GM12891 (cell line): ENCODE measurements around the gene RYR2.

Experiments
- DNase-seq: peaks from one replicate; pipeline ENCODE4 v3.0.0; 2011; ENCODE audit warnings: low spot score; ENCODE audit not compliant: insufficient read length
- FAIRE-seq: peaks from 2 replicates; lab custom pipeline; 2011; peaks lifted over from hg19 to GRCh38; lab: Jason Lieb, UNC
- PAX5 ChIP-seq: IDR thresholded peaks from 2 replicates; pipeline ENCODE4 v1.6.1; 2011; ENCODE audit warnings: low read length, moderate library complexity, mild to moderate bottlenecking; ENCODE audit not compliant: insufficient read depth, severe bottlenecking
- POLR2A ChIP-seq: IDR thresholded peaks from 2 replicates; pipeline ENCODE4 v1.6.1; 2011; ENCODE audit warnings: low read depth, low read length, control low read depth
- POLR2AphosphoS5 ChIP-seq: IDR thresholded peaks from 2 replicates; pipeline ENCODE4 v1.6.1; 2011; ENCODE audit warnings: low read depth, low read length, control low read depth
- POU2F2 ChIP-seq: IDR thresholded peaks from 2 replicates; pipeline ENCODE4 v1.6.1; 2011; ENCODE audit warnings: low read depth, mild to moderate bottlenecking, control low read depth, low read length, moderate library complexity
- SPI1 ChIP-seq: IDR thresholded peaks from 2 replicates; pipeline ENCODE4 v1.6.1; 2011; ENCODE audit warnings: low read depth, low read length, control low read depth
- TAF1 ChIP-seq: IDR thresholded peaks from 2 replicates; pipeline ENCODE4 v1.6.1; 2011; ENCODE audit warnings: low read depth, low read length, control low read depth

Gene RYR2

DNA sequence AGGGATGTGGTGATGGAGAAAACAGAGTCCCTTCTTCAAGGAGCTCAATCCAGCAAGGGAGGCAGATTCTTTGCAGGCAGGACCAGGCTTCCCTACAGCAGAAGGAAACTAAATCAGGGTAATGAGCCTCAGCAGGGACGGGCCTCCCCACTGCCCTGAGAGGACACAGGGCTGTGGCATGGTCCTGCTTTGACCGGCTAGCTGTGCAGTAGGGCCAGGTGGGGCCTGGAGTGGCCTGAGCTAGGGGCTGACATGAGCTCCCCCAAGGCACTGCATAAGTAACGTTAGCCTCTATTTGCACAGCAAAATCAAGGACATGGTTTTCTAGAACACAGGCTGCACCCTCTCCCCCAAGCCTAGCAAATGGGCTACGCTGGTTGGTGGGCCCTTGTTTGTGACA, 162.9 kb downstream of the RYR2 start:
- TF ChIP-seq POU2F2 = no peak
- no peak for TF ChIP-seq PAX5
- no peak for TF ChIP-seq TAF1
- no peak for TF ChIP-seq SPI1
- TF ChIP-seq POLR2AphosphoS5 = no peak
- no peak for TF ChIP-seq POLR2A
- FAIRE-seq (no peak), DNase-seq (no peak)

DNA sequence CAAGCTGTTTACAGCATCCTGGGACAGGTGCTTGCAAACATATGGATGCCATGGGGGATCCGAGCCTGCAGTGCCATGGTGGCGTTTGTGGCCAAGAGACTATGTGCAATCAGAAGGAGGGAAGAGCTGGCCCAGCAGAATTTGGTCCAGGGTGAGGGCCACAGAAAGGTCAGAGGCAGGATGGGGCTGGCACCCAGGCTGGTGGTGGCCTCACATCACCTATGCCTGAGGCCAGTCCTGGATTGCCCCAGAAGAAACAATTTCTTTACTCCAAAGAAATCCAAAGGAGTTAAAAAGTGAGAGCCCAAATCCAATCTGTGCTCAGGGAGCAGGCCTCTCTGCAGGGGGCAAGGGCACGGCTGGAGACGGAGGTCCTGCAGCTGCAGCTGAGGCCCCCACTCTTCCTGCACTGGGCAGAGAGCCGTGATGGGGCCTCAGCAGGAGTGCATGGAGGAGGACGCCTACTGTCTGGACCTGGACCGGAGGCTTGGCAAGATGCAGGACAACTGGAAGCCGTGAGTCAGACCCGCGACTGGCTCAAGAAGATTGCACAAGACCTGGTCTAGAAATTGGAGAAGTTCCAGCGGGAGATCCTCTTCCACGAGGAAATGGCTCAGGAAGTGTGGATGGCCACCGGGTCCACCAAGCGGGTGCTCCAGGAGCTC, 163.5 kb downstream of the RYR2 start:
- FAIRE-seq (no peak), DNase-seq (no peak)

DNA sequence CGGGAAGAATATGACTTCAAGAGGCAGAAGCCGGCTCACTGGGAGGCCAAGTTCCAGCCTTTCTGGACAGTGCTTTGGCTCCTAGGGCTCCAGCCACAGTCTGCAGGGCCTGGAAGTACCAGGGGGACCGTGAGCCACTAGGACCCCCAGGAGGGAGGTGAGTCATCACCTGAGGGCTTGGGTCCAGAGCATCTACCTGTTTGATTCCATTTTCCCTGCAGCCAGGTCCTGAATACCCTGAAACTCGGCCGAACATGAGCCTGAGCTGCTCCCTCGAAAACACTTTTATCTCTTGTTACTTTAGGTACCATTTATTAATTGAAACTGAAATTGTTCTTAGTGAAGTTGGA, 164.1 kb downstream of the RYR2 start:
- DNase-seq (no peak), FAIRE-seq (no peak)
- TF ChIP-seq TAF1 = no peak
- TF ChIP-seq PAX5 = no peak
- TF ChIP-seq SPI1 = no peak
- TF ChIP-seq POLR2AphosphoS5 = no peak
- no peak for TF ChIP-seq POLR2A
- no peak for TF ChIP-seq POU2F2

More for the DNA sequence above, 163.5 kb downstream of the RYR2 start:
- TF ChIP-seq TAF1 (no peak), POU2F2 (no peak), PAX5 (no peak), POLR2AphosphoS5 (no peak), POLR2A (no peak), SPI1 (no peak)

DNA sequence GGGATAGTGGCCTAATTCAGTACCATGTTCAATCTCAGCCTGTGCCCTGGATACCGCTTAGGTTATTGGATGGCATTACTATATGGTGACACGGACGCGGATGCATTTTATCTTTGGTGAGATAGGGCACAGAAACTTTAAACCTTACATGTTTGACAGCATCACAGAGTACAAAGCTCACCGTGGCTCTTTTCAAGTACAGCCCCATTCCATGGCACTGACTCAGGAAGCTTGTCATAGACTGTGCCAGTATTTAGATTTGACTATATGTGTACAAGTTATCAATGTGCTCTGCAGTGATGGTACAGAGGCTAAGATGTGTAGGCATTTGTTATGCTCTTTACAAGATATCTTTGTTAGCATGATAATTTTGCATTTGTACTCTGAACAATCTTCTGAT, 169.0 kb downstream of the RYR2 start:
- FAIRE-seq = no peak
- TF ChIP-seq TAF1 (no peak), PAX5 (no peak), SPI1 (no peak), POLR2AphosphoS5 (no peak), POLR2A (no peak), POU2F2 (no peak)
- no peak for DNase-seq

DNA sequence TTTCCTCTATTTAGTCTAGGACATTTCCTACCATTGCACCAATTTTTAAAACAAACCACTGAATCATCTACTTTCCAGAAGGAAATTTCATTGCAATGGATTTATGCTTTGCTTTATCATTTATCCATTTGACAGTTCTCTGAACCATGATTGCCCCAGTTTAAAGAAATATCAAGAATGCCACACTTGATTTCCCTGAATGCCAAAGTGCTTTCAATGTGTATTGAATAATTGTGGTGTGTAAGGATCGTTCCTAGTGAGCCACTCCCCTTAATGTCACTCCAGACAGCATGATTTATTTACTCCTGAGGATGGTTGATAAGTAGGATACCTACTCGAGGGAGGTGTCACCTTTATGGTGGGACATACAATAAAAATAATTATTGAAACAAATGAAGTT, 169.6 kb downstream of the RYR2 start:
- TF ChIP-seq SPI1 (no peak), POU2F2 (no peak), POLR2A (no peak), PAX5 (no peak), POLR2AphosphoS5 (no peak), TAF1 (no peak)
- FAIRE-seq (no peak), DNase-seq (no peak)

DNA sequence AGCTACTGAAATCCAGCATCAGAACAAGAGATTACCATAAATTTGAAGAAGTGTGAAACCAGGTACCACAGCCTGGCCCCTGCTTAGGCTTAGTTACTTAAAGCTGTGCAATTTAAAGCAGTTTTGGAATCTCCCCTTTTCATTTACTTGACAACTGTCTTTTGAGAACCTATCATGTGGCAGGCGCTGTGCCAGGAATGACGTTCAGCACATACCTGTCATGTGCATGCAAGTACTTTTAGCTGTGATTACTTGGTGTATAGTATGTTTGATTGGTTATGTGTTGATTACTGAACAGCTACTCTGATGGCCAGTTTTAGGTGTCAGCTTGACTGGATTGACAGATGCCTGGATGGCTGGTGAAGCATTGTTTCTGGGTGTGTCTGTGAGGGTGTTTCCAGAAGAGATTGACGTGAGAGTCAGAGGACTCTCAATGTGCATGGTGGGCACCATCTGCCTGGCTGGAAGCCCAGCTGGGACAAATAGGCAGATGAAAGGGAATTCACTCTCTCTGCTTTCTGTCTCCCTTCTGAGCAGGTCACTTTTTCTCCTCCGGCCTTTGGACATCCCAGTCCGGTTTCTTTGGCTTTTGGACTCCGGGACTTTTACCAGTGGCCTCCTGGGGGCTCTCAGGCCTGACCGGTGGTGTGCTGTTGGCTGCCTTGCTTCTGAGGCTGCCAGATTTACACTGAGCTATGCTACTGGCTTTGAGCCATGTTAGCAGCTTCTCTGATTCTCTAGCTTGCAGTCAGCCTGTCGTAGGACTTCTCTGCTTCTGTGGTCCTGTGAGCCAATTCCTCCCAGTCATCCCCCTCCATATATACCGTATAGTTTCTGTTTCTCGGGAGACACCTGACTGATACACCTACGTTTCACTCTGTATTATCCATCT, 178.0 kb downstream of the RYR2 start:
- no peak for TF ChIP-seq POLR2A
- no peak for TF ChIP-seq TAF1
- TF ChIP-seq POU2F2 = no peak
- TF ChIP-seq POLR2AphosphoS5 = no peak
- no peak for TF ChIP-seq PAX5
- TF ChIP-seq SPI1 = no peak
- FAIRE-seq = no peak
- no peak for DNase-seq

DNA sequence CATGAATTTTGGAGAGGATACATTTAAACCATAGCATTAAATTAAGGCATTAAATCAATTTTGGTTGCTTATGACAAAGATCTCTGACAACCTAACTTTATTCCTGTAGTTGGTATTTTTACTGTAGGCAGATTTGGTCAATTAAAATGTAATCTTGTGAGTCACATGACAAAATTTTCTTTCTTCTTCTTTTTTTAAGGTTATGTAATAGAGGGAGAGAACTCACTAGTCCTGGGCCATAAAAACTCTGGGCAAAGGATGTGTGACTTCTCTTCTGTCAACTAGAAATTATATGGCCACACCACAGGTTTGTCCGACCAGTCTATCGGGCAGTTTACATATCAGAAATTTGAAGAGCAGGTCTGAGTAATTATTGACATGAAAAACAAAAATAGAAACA, 181.4 kb downstream of the RYR2 start:
- FAIRE-seq (no peak), DNase-seq (no peak)
- TF ChIP-seq PAX5 (no peak), POLR2AphosphoS5 (no peak), SPI1 (no peak)

DNA sequence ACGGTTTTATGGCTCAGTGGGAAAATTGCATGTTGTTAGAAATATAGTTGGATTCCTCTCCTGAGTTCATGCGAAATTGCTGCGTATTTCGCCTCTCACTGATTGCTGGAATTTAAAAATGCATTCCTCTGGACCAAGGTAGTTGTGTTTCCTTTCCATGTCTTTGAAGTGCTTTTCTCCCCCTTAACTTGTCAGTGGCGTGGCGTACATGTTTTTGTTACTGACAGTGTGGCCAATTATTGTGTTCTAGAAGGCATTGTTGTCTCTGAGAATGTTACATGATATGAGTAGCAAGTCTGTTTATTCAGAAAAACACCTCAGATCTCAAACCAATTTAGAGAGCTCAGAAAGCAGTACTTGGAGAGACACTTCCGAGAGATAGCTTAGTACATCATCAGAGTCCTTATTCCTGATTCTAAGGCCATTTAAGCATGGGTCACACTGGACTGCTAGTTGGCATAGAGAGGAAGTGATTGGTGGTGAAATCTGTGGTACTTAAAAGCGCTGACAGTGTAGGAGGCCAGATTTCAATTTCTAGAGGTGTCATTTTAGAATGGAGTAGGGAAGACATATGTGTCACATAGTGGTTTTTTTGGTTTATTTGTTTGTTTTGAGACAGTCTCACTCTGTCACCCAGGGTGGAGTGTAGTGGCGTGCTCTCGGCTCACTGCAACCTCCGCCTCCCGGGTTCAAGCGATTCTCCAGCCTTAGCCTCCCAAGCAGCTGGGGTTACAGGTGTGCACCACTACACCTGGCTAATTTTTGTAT, 184.4 kb downstream of the RYR2 start:
- DNase-seq = no peak
- TF ChIP-seq PAX5 (no peak), POU2F2 (no peak), POLR2AphosphoS5 (no peak)
- peak; percentile 78 for FAIRE-seq

DNA sequence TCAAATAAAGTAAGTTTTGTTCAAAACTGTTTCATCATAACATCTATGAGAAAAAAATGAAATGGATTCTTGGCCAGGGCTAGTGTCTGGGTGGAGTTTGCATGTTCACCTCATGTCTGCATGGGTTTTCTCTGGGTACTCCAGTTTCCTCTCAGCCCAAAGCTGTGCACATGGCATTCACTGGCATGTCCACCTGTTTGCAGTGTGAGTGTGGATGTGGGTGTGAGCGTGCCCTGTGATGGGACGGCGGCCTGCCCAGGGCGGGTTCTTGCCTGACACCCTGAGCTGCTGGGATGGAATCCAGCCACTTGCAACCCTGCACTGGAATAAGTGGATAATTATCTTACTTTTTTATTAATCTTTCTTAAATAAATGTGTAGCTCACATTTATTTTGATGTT, 185.5 kb downstream of the RYR2 start:
- no peak for DNase-seq
- no peak for FAIRE-seq
- TF ChIP-seq POLR2AphosphoS5 (no peak), TAF1 (no peak), POLR2A (no peak), SPI1 (no peak), PAX5 (no peak), POU2F2 (no peak)

DNA sequence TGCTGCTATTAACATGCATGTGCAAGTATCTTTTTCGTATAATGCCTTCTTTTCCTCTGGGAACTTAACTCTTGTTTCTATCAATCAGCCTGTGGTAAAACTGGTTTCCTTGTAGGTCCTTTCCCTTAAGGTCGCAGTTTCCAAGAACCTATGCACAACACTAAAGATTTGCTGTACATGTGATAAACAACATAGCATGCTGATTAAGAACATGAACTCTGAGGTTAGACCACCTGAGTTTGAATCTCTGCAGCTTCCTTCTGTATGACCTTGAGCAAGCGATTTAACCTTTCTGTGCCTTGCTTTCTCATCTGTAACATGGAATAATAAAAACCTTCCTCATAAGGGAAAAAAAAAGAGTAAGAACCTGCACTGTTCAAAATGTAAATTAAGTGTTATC, 186.4 kb downstream of the RYR2 start:
- DNase-seq = no peak
- FAIRE-seq = no peak
- TF ChIP-seq POU2F2 (no peak), PAX5 (no peak), POLR2A (no peak), TAF1 (no peak), SPI1 (no peak), POLR2AphosphoS5 (no peak)
